Ecto neural progenitor cell (in vitro differentiated cells): ENCODE data around the gene SERINC5.
"Not testable (repeated sequence)": the region's sequence is repeated elsewhere in the genome, so short reads cannot be mapped to it uniquely, and the experiment has no call there.

Source experiments
- DNase-seq: peaks from one replicate; pipeline ENCODE4 v3.0.0-alpha.2; 2018; ENCODE audit warnings: low spot score

Gene SERINC5

GRCh38 chr5:80227979-80228596 is 27.8 kb downstream of the SERINC5 start:
- DNase-seq, result no peak

- no peak for DNase-seq
Measured at GRCh38 chr5:80225934-80226326, 29.9 kb downstream of the SERINC5 start.

GRCh38 chr5:80225189-80225933 is 30.5 kb downstream of the SERINC5 start:
- DNase-seq, result no peak

GRCh38 chr5:80223561-80223960 is 32.3 kb downstream of the SERINC5 start:
- no peak for DNase-seq

- DNase-seq, result no peak
Measured at GRCh38 chr5:80220245-80220897, 35.5 kb downstream of the SERINC5 start.

GRCh38 chr5:80219391-80219790 is 36.5 kb downstream of the SERINC5 start:
- no peak for DNase-seq

- no peak for DNase-seq
Measured at GRCh38 chr5:80217667-80218066, 38.2 kb downstream of the SERINC5 start.

GRCh38 chr5:80216753-80217596 is 38.9 kb downstream of the SERINC5 start:
- DNase-seq, result no peak

GRCh38 chr5:80216096-80216495 is 39.8 kb downstream of the SERINC5 start:
- no peak for DNase-seq

GRCh38 chr5:80215523-80215922 is 40.3 kb downstream of the SERINC5 start:
- DNase-seq, result no peak

GRCh38 chr5:80213466-80213865 is 42.4 kb downstream of the SERINC5 start:
- DNase-seq, result no peak

GRCh38 chr5:80212171-80212667 is 43.6 kb downstream of the SERINC5 start:
- DNase-seq, result no peak

GRCh38 chr5:80211327-80211726 is 44.5 kb downstream of the SERINC5 start:
- no peak for DNase-seq

GRCh38 chr5:80210014-80210413 is 45.8 kb downstream of the SERINC5 start:
- DNase-seq, result no peak

- DNase-seq, result no peak
Measured at GRCh38 chr5:80208381-80208780, 47.5 kb downstream of the SERINC5 start.

- no peak for DNase-seq
Measured at GRCh38 chr5:80207832-80208231, 48.0 kb downstream of the SERINC5 start.

- DNase-seq, result no peak
Measured at GRCh38 chr5:80206282-80206681, 49.6 kb downstream of the SERINC5 start.

GRCh38 chr5:80205846-80206245 is 50.0 kb downstream of the SERINC5 start:
- no peak for DNase-seq

- DNase-seq, result no peak
Measured at GRCh38 chr5:80204808-80205614, 50.8 kb downstream of the SERINC5 start.

GRCh38 chr5:80201763-80202162 is 54.1 kb downstream of the SERINC5 start:
- not testable (repeated sequence) for DNase-seq

GRCh38 chr5:80198920-80199319 is 56.9 kb downstream of the SERINC5 start:
- DNase-seq, result no peak
